WTC11 (cell line): ENCODE data around the gene TBC1D4.

ENCODE experiments used
- CBFB ChIP-seq: sonication (generic); formaldehyde crosslinking; IDR thresholded peaks from 2 replicates; pipeline ENCODE4 v1.8.1; 2022; ENCODE audit warnings: mild to moderate bottlenecking, low read depth, missing genetic modification reagents
- CTCF ChIP-seq: fragments of 200-600 bp; IDR thresholded peaks from 2 replicates; pipeline ENCODE4 v1.8.0; 2022; ENCODE audit warnings: antibody characterized with exemption
- EMX1 ChIP-seq: fragments of 250-450 bp; sonication (Bioruptor Pico); IDR thresholded peaks from 2 replicates; pipeline ENCODE4 v1.8.0; 2021; ENCODE audit warnings: mild to moderate bottlenecking
- ESRRA ChIP-seq: sonication (generic); formaldehyde crosslinking; IDR thresholded peaks from 2 replicates; pipeline ENCODE4 v1.8.1; 2022; ENCODE audit warnings: mild to moderate bottlenecking, missing genetic modification reagents, borderline replicate concordance
- TEAD4 ChIP-seq: sonication (generic); formaldehyde crosslinking; IDR thresholded peaks from 2 replicates; pipeline ENCODE4 v1.8.0; 2022; ENCODE audit warnings: mild to moderate bottlenecking, missing genetic modification reagents
- ZNF263 ChIP-seq: sonication (generic); formaldehyde crosslinking; IDR thresholded peaks from 2 replicates; pipeline ENCODE4 v1.8.1; 2022; ENCODE audit warnings: low read depth, mild to moderate bottlenecking, moderate library complexity, missing genetic modification reagents
- TF ChIP-seq, protein P1 (sequence below): sonication (generic); formaldehyde crosslinking; IDR thresholded peaks from 2 replicates; pipeline ENCODE4 v1.8.1; 2023; ENCODE audit warnings: mild to moderate bottlenecking, missing genetic modification reagents, moderate library complexity
- TF ChIP-seq, protein P2 (sequence below): sonication (generic); formaldehyde crosslinking; IDR thresholded peaks from 2 replicates; pipeline ENCODE4 v1.8.1; 2022; ENCODE audit warnings: low read depth, mild to moderate bottlenecking, moderate library complexity, missing genetic modification reagents, borderline replicate concordance

GRCh38 chr13:75330770-75331169 is 151.2 kb downstream of the TBC1D4 start:
- TF ChIP-seq TEAD4 (CRISPR knock-in tag) = no peak
- no peak for TF ChIP-seq CTCF
- no peak for TF ChIP-seq CBFB (CRISPR knock-in tag)
- TF ChIP-seq, protein P1, sequence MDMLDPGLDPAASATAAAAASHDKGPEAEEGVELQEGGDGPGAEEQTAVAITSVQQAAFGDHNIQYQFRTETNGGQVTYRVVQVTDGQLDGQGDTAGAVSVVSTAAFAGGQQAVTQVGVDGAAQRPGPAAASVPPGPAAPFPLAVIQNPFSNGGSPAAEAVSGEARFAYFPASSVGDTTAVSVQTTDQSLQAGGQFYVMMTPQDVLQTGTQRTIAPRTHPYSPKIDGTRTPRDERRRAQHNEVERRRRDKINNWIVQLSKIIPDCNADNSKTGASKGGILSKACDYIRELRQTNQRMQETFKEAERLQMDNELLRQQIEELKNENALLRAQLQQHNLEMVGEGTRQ (CRISPR knock-in tag) = no peak
- TF ChIP-seq, protein P2, sequence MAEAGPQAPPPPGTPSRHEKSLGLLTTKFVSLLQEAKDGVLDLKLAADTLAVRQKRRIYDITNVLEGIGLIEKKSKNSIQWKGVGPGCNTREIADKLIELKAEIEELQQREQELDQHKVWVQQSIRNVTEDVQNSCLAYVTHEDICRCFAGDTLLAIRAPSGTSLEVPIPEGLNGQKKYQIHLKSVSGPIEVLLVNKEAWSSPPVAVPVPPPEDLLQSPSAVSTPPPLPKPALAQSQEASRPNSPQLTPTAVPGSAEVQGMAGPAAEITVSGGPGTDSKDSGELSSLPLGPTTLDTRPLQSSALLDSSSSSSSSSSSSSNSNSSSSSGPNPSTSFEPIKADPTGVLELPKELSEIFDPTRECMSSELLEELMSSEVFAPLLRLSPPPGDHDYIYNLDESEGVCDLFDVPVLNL = no peak
- TF ChIP-seq EMX1 (CRISPR knock-in tag) = no peak
- no peak for TF ChIP-seq ESRRA (CRISPR knock-in tag)
- TF ChIP-seq ZNF263 (CRISPR knock-in tag) = no peak
